Heart right ventricle (tissue), 16 donors: ENCODE measurements around the gene MYO5C. TPM values are rescaled to one million over a fixed set of nuclear protein-coding genes. Genes with fewer than 3 reads are reported as not detected.

ENCODE experiments used
- ATAC-seq, 8 donors: fragments of 200-7000 bp; cut with Tn5 transposase; one replicate each; pipeline ENCODE4 v1.9.1; 2020; ENCODE audit warnings: mild to moderate bottlenecking in 8 of 8, moderate library complexity in 8 of 8, moderate number of reproducible peaks in 1 of 8
- DNase-seq, 2 donors: peaks; one replicate each; pipeline ENCODE4 v3.0.0-alpha.2; 2020
- H3K27ac ChIP-seq, 10 donors: fragments of 200-600 bp; sonication (generic) in 2 of 10; one replicate each; pipeline versions ENCODE4 v1.5.0 to v1.8.0; 2020 to 2022; ENCODE audit warnings: mild to moderate bottlenecking in 3 of 10
- H3K27me3 ChIP-seq, 7 donors: fragments of 200-600 bp; one replicate each; pipeline ENCODE4 v1.8.0; 2021 to 2022; ENCODE audit warnings: mild to moderate bottlenecking in 2 of 7
- H3K36me3 ChIP-seq, 9 donors: fragments of 200-600 bp; sonication (generic) in 1 of 9; one replicate each; pipeline versions ENCODE4 v1.5.0 to v1.8.0; 2020 to 2022; ENCODE audit warnings: mild to moderate bottlenecking in 2 of 9
- H3K4me1 ChIP-seq, 9 donors: fragments of 200-600 bp; sonication (generic) in 1 of 9; one replicate each; pipeline versions ENCODE4 v1.5.0 to v1.8.0; 2020 to 2022; ENCODE audit warnings: mild to moderate bottlenecking in 4 of 9
- H3K4me3 ChIP-seq, 10 donors: fragments of 200-600 bp; sonication (generic) in 2 of 10; one replicate each; pipeline versions ENCODE4 v1.5.0 to v1.8.0; 2020 to 2022; ENCODE audit warnings: mild to moderate bottlenecking in 7 of 10, moderate library complexity in 2 of 10
- H3K9me3 ChIP-seq, 11 donors: fragments of 200-600 bp in 10 of 11; sonication (generic) in 2 of 11; one replicate each; pipeline versions ENCODE4 v1.5.0 to v1.8.0; 2013 to 2022; ENCODE audit warnings: mild to moderate bottlenecking in 2 of 11, control low read depth in 1 of 11, moderate library complexity in 1 of 11
- CTCF ChIP-seq, 9 donors: fragments of 200-600 bp; sonication (generic) in 2 of 9; IDR thresholded peaks; one replicate each; pipeline versions ENCODE4 v1.5.0 to v1.8.0; 2021 to 2022; ENCODE audit warnings: antibody characterized with exemption in 9 of 9, mild to moderate bottlenecking in 5 of 9, moderate library complexity in 1 of 9
- WGBS, 2 donors: extraction: QIAGEN DNeasy Blood & Tissue Kit; methylation state at CpG; one replicate each; pipeline ENCODE4 v1.1.7; 2013; ENCODE audit warnings: inconsistent platforms in 1 of 2; 5-methylcytosine and 5-hydroxymethylcytosine counted together
- intact Hi-C, 10 donors: fragments of 100-400 bp; cut with DNase I; formaldehyde crosslinking; loops; one replicate each; pipeline versions ENCODE4 v1.11.1 to v1.14.2; 2022
- polyA plus RNA-seq, 2 donors: library from polyadenylated mRNA; stranded (reverse); fragments of 200-250 nt; gene quantifications; one replicate each; pipeline ENCODE4 v1.2.3, GENCODE V29; 2013
- total RNA-seq, 10 donors: library from RNA; stranded (reverse); fragmentation: NEBNext Ultra II Directional in 3 of 10; extraction: Animal tissue kit (Norgen Biotek cat#: 25700) in 3 of 10; gene quantifications; one replicate each; pipeline versions ENCODE4 v1.2.1 to v1.2.4, GENCODE V29; 2021 to 2023
- donor health status: Arrhythmogenic right ventricular cardiomyopathy.
- donor health status: ischemic (EF 13 %, LVEDD 7.1; RV severe dilation, severe dysfunction).
- donor health status: healthy with polysubstance abuse.
- donor health status: DM: no; HTN: yes; CAD: no.
- donor health status: DM: no; HTN: no; CAD: no.
- donor health status: ischemic (EF 25% LVEDD 6.9; RV normal size, moderate dysfunction).
- donor health status: ischemic (EF 25% LVEDD 5.7; RV mildly dilated, moderate dysfunction).
- donor health status: healthy.
- donor health status: DM: yes; HTN: yes; CAD: no.
- donor health status: Ischemic cardiomyopathy.
- donor health status: ischemic (EF 35%, LVEDD 5.7; RV mildly dilated, moderate dysfunction).
- donor health status: nonischemic (EF 11% LVEDD 7.7; RV severe dilation, severe dysfunction).
- donor health status: DM: yes; HTN: yes; CAD: no.
- donor health status: PGD.
- donor health status: ischemic (EF 29% LVEDD 5.4; RV normal size, mild dysfunction).
- donor health status: nonischemic (EF 23%, LVEDD 6.1; RV moderate dilation, normal function).

MYO5C gene
- total and polyA plus RNA-seq, 12 donors = 0.75 to 3.5 (median 2.1) TPM

GRCh38 chr15:52278636-52279367 lies 16.8 kb downstream of the MYO5C start:
- intact Hi-C loops = no loop called here
- no peak for DNase-seq
- Histone ChIP-seq H3K9me3 (no peaks in the 10 kb centered on the region), H3K4me3 (no peak overlapping the region), H3K4me1 (peaks cover 0 to 8% (median 0%) of the 10 kb centered on the region in 9 donors), H3K36me3 (peaks cover 0 to 30% (median 0%) of the 10 kb centered on the region in 9 donors), H3K27ac (no peak overlapping the region), H3K27me3 (no peaks in the 10 kb centered on the region)
- TF ChIP-seq CTCF (IDR thresholded peaks at IDR 0.05) = no peak
- WGBS, 2 donors = 92 to 93% methylated on average over 13 of the region's 13 CpGs
- no peak for ATAC-seq

GRCh38 chr15:52278135-52278534 lies 17.5 kb downstream of the MYO5C start:
- no peaks in the 10 kb centered on the region for H3K27me3 ChIP-seq
- no peak for TF ChIP-seq CTCF (IDR thresholded peaks at IDR 0.05)
- no peaks in the 10 kb centered on the region for H3K9me3 ChIP-seq
- no peak overlapping the region for H3K27ac ChIP-seq
- DNase-seq (no peak), ATAC-seq (no peak)
- intact Hi-C loops = no loop called here
- no peak overlapping the region for H3K4me3 ChIP-seq
- 71 to 78% methylated on average over 3 of the region's 3 CpGs for WGBS, 2 donors
- peaks cover 0 to 8% (median 0%) of the 10 kb centered on the region in 9 donors for H3K4me1 ChIP-seq
- H3K36me3 ChIP-seq = peaks cover 0 to 35% (median 0%) of the 10 kb centered on the region in 9 donors

- no peak overlapping the region for H3K4me3 ChIP-seq
- no peak overlapping the region for H3K27ac ChIP-seq
- no peak for ATAC-seq
- WGBS, 2 donors = 89 to 90% methylated on average over 9 of the region's 9 CpGs
- intact Hi-C loops = no loop called here
- H3K9me3 ChIP-seq = no peaks in the 10 kb centered on the region
- DNase-seq = no peak
- no peak for TF ChIP-seq CTCF (IDR thresholded peaks at IDR 0.05)
- no peaks in the 10 kb centered on the region for H3K27me3 ChIP-seq
- H3K36me3 ChIP-seq = peaks cover 0 to 39% (median 0%) of the 10 kb centered on the region in 9 donors
- H3K4me1 ChIP-seq = peaks cover 0 to 8% (median 0%) of the 10 kb centered on the region in 9 donors
Measured at GRCh38 chr15:52277575-52277974, 18.0 kb downstream of the MYO5C start.

- intact Hi-C loops = no loop called here
- no peak overlapping the region for H3K4me3 ChIP-seq
- H3K9me3 ChIP-seq = no peaks in the 10 kb centered on the region
- ATAC-seq (no peak), DNase-seq (no peak)
- WGBS, 2 donors = 95 to 98% methylated on average over 7 of the region's 7 CpGs
- H3K27me3 ChIP-seq = no peaks in the 10 kb centered on the region
- peaks cover 0 to 6% (median 0%) of the 10 kb centered on the region in 9 donors for H3K4me1 ChIP-seq
- TF ChIP-seq CTCF (IDR thresholded peaks at IDR 0.05) = no peak
- H3K27ac ChIP-seq = no peak overlapping the region
- peaks cover 0 to 52% (median 0%) of the 10 kb centered on the region in 9 donors for H3K36me3 ChIP-seq
Measured at GRCh38 chr15:52276256-52276770, 19.3 kb downstream of the MYO5C start.
